Caco-2 (cell line): ENCODE data around the gene ASPHD1. TPM values are rescaled to one million over a fixed set of nuclear protein-coding genes. Genes with fewer than 3 reads are reported as not detected.

ENCODE experiments used
- BruUV-seq: library from RNA; stranded (reverse); fragments of 400-500 nt; replicated peaks from 2 replicates; lab custom pipeline; 2021; lab: Mats Ljungman, UMichigan
- CTCF ChIA-PET: fragments of 300-600 bp; sonication (Branson Sonifier 250); formaldehyde crosslinking; loops from one replicate; lab custom pipeline; 2022; ENCODE audit warnings: antibody characterized with exemption; lab: Charles Lee
- POLR2A ChIA-PET: fragments of 300-600 bp; sonication (Branson Sonifier 250); formaldehyde crosslinking; loops from one replicate; lab custom pipeline; 2022; ENCODE audit warnings: antibody characterized with exemption; lab: Charles Lee
- DNase-seq, 2 experiments: peaks; one replicate each; pipeline versions ENCODE4 v3.0.0 to v3.0.0-alpha.2; 2020 to 2022
- H3K27me3 ChIP-seq: replicated peaks from 2 replicates; pipeline ENCODE4 v1.6.0; 2011; ENCODE audit warnings: low read length; ENCODE audit not compliant: control insufficient read depth, insufficient read depth
- H3K36me3 ChIP-seq: 2 replicates; pipeline ENCODE4 v1.5.1; 2011; ENCODE audit warnings: low read length; ENCODE audit not compliant: control insufficient read depth, insufficient read depth
- H3K4me1 ChIP-seq: fragments of 250-450 bp; sonication (Bioruptor Pico); 2 replicates; pipeline ENCODE4 v1.5.1; 2020; ENCODE audit warnings: mild to moderate bottlenecking
- H3K4me3 ChIP-seq: 2 replicates; pipeline ENCODE4 v1.5.1; 2011; ENCODE audit warnings: low read depth, mild to moderate bottlenecking, control low read depth, low read length
- H3K9me3 ChIP-seq: fragments of 250-450 bp; sonication (Bioruptor Pico); 2 replicates; pipeline ENCODE4 v1.5.1; 2020; ENCODE audit warnings: mild to moderate bottlenecking, moderate library complexity
- H3K27ac Mint-ChIP-seq: one replicate; pipeline ENCODE4 v1.8.0; 2022; ENCODE audit warnings: mixed read lengths; ENCODE audit not compliant: unreplicated experiment
- H3K27me3 Mint-ChIP-seq: one replicate; pipeline ENCODE4 v1.8.0; 2022; ENCODE audit warnings: mixed read lengths; ENCODE audit not compliant: insufficient read depth, unreplicated experiment
- H3K36me3 Mint-ChIP-seq: one replicate; pipeline ENCODE4 v1.8.0; 2022; ENCODE audit warnings: mild to moderate bottlenecking, mixed read lengths; ENCODE audit not compliant: insufficient read depth, unreplicated experiment
- H3K4me1 Mint-ChIP-seq: one replicate; pipeline ENCODE4 v1.8.0; 2022; ENCODE audit warnings: low read depth, mixed read lengths; ENCODE audit not compliant: unreplicated experiment
- H3K4me3 Mint-ChIP-seq: one replicate; pipeline ENCODE4 v1.8.0; 2022; ENCODE audit warnings: mild to moderate bottlenecking, moderate library complexity, mixed read lengths; ENCODE audit not compliant: unreplicated experiment
- H3K9me3 Mint-ChIP-seq: one replicate; pipeline ENCODE4 v1.8.0; 2022; ENCODE audit warnings: mixed read lengths; ENCODE audit not compliant: unreplicated experiment
- CTCF ChIP-seq, 2 experiments: fragments of 200-600 bp in 1 of 2; IDR thresholded peaks; 1 replicate in 1 of 2; 2 replicates in 1 of 2; pipeline versions ENCODE4 v1.5.1 to v1.8.0; 2011 to 2022; ENCODE audit warnings: antibody characterized with exemption in 1 of 2, control low read depth in 1 of 2, inconsistent platforms in 1 of 2, low read depth in 1 of 2, low read length in 1 of 2, mild to moderate bottlenecking in 1 of 2, moderate library complexity in 1 of 2; ENCODE audit not compliant: insufficient read depth in 1 of 2, severe bottlenecking in 1 of 2, unreplicated experiment in 1 of 2
- intact Hi-C: fragments of 100-400 bp; cut with micrococcal nuclease; formaldehyde crosslinking; loops from one replicate; pipeline ENCODE4 v1.10.0; 2022; ENCODE audit not compliant: unreplicated experiment
- total RNA-seq: library from RNA; stranded (reverse); gene quantifications from 2 replicates; pipeline ENCODE4 v1.2.3, GENCODE V29; 2022

Gene ASPHD1
- total RNA-seq, 1 experiment from 2014 or later: 13.2 TPM

DNA sequence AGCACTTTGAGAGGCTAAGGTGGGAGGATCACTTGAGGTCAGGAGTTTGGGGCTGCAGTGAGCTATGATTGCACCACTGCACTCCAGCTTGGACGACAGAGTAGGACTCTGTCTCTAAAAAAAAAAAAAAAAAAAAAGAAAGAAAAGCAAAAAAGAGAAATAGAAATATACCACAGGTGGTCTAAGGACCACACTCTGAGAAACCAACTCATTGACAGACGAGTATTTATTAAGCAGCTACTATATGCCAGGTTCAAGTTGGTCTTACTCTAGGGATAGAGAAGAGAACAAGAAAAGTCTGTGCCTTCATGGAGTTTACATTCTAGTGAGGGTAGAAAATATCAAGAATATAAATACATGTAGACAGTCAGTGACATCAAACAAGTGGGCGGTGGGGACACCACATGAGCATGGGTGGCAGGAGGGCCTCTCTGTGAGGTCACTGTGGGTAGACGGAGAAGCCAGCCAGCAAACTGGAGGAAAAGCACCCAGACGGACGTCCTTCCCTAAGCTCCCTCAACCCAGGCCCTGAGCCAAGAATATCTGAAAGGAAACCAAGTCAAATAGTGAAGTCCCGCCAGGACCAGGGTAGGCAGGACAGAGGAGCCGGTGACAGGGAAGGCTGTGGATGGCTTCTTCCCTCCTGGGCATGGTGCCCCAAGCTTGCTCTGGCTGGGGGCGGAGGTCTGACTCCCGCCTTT, 42.0 kb upstream of the ASPHD1 start:
- Histone ChIP-seq H3K27me3 (no peaks in the 10 kb centered on the region), H3K9me3 (no peaks in the 10 kb centered on the region), H3K4me3 (no peak overlapping the region), H3K4me1 (peaks cover 6% of the 10 kb centered on the region; the same call in 1 of the 2 replicates), H3K36me3 (peaks cover 1% of the 10 kb centered on the region; the same call in 1 of the 2 replicates)
- Mint-ChIP-seq H3K27ac (no peak overlapping the region), H3K27me3 (no peaks in the 10 kb centered on the region), H3K4me3 (no peak overlapping the region), H3K4me1 (peaks cover 6% of the 10 kb centered on the region), H3K36me3 (peaks cover 16% of the 10 kb centered on the region), H3K9me3 (no peaks in the 10 kb centered on the region)
- POLR2A ChIA-PET: no interaction called here
- intact Hi-C loops: no loop called here
- DNase-seq: no peak
- CTCF ChIA-PET: no interaction called here
- no TSS peak for BruUV-seq
- TF ChIP-seq CTCF (IDR thresholded peaks at IDR 0.05; ENCODE audit: insufficient read depth in 1 of 2, low read depth in 1 of 2, low read length in 1 of 2, severe bottlenecking in 1 of 2, unreplicated experiment in 1 of 2): no peak

- H3K4me1 Mint-ChIP-seq: peaks cover 6% of the 10 kb centered on the region
- no peak overlapping the region for H3K4me3 ChIP-seq
- no peaks in the 10 kb centered on the region for H3K9me3 Mint-ChIP-seq
- H3K27ac Mint-ChIP-seq: no peak overlapping the region
- peaks cover 20% of the 10 kb centered on the region for H3K36me3 Mint-ChIP-seq
- H3K36me3 ChIP-seq: peaks cover 1% of the 10 kb centered on the region; the same call in 1 of the 2 replicates
- POLR2A ChIA-PET: no interaction called here
- BruUV-seq: no TSS peak
- no peak for DNase-seq
- H3K9me3 ChIP-seq: no peaks in the 10 kb centered on the region
- intact Hi-C loops: no loop called here
- no peak for TF ChIP-seq CTCF (IDR thresholded peaks at IDR 0.05; ENCODE audit: insufficient read depth in 1 of 2, low read depth in 1 of 2, low read length in 1 of 2, severe bottlenecking in 1 of 2, unreplicated experiment in 1 of 2)
- H3K4me3 Mint-ChIP-seq: no peak overlapping the region
- no peaks in the 10 kb centered on the region for H3K27me3 Mint-ChIP-seq
- no peaks in the 10 kb centered on the region for H3K27me3 ChIP-seq
- peaks cover 6% of the 10 kb centered on the region; the same call in 1 of the 2 replicates for H3K4me1 ChIP-seq
- CTCF ChIA-PET: no interaction called here
Measured at GRCh38 chr16:29858974-29859373, 41.3 kb upstream of the ASPHD1 start.

- no peak overlapping the region for H3K4me3 Mint-ChIP-seq
- peaks cover 6% of the 10 kb centered on the region; the same call in 1 of the 2 replicates for H3K4me1 ChIP-seq
- no peak for DNase-seq
- peaks cover 6% of the 10 kb centered on the region for H3K4me1 Mint-ChIP-seq
- no peak for TF ChIP-seq CTCF (IDR thresholded peaks at IDR 0.05; ENCODE audit: insufficient read depth in 1 of 2, low read depth in 1 of 2, low read length in 1 of 2, severe bottlenecking in 1 of 2, unreplicated experiment in 1 of 2)
- H3K27me3 Mint-ChIP-seq: no peaks in the 10 kb centered on the region
- no peak overlapping the region for H3K27ac Mint-ChIP-seq
- no peaks in the 10 kb centered on the region for H3K9me3 ChIP-seq
- POLR2A ChIA-PET: no interaction called here
- H3K27me3 ChIP-seq: no peaks in the 10 kb centered on the region
- intact Hi-C loops: loop anchor here (10.0 kb wide), 1 partner anchor 115 kb away; the partner anchor contains the start of gene TAOK2
- H3K9me3 Mint-ChIP-seq: no peaks in the 10 kb centered on the region
- H3K36me3 ChIP-seq: peaks cover 1% of the 10 kb centered on the region; the same call in 1 of the 2 replicates
- CTCF ChIA-PET: no interaction called here
- BruUV-seq: no TSS peak
- peaks cover 20% of the 10 kb centered on the region for H3K36me3 Mint-ChIP-seq
- H3K4me3 ChIP-seq: no peak overlapping the region
Measured at GRCh38 chr16:29860218-29860617, 40.1 kb upstream of the ASPHD1 start.
